Panc1 (cell line): ENCODE data around the gene PKIB.

Source experiments
- CTCF ChIP-seq: fragments of 450-650 bp; IDR thresholded peaks from 2 replicates; pipeline ENCODE4 v1.5.1; 2017; ENCODE audit warnings: mild to moderate bottlenecking
- POLR2AphosphoS5 ChIP-seq: IDR thresholded peaks from 2 replicates; pipeline ENCODE4 v1.6.1; 2012; ENCODE audit warnings: mild to moderate bottlenecking, low read depth, low read length, moderate library complexity
- REST ChIP-seq, 2 experiments: IDR thresholded peaks; 2 replicates each; pipeline ENCODE4 v1.6.1; 2011 to 2012; ENCODE audit warnings: low read depth in 2 of 2, control low read depth in 1 of 2, low read length in 1 of 2, mild to moderate bottlenecking in 1 of 2, moderate library complexity in 1 of 2; ENCODE audit not compliant: insufficient read depth in 1 of 2

GRCh38 chr6:122564230-122564629 lies 46.0 kb upstream of the PKIB start:
- TF ChIP-seq CTCF: no peak
- TF ChIP-seq POLR2AphosphoS5: no peak
- TF ChIP-seq REST (IDR thresholded peaks at IDR 0.05; ENCODE audit: insufficient read depth in 1 of 2, low read depth in 2 of 2, low read length in 1 of 2): no peak
